Endothelial cell of umbilical vein (primary cell): Measurements from ENCODE around the gene ZNF667. TPM values are rescaled to one million over a fixed set of nuclear protein-coding genes. Genes with fewer than 3 reads are reported as not detected.

Experiments used
- BruUV-seq: library from RNA; stranded (reverse); fragments of 400-500 nt; replicated peaks from 2 replicates; lab custom pipeline; 2021; lab: Mats Ljungman, UMichigan
- CTCF ChIA-PET: fragments of 300-600, 350-600 bp; sonication (Branson Sonifier 250); formaldehyde crosslinking; loops from one replicate; lab custom pipeline; 2021; ENCODE audit warnings: antibody characterized with exemption, inconsistent platforms; lab: Charles Lee
- POLR2A ChIA-PET: fragments of 300-600, 350-600 bp; sonication (Branson Sonifier 250); formaldehyde crosslinking; loops from one replicate; lab custom pipeline; 2021; ENCODE audit warnings: antibody characterized with exemption, inconsistent platforms; lab: Charles Lee
- DNase-seq: peaks from one replicate; pipeline ENCODE4 v3.0.0-alpha.2; 2011; ENCODE audit warnings: low read depth, low spot score
- FAIRE-seq: peaks from 2 replicates; lab custom pipeline; 2011; peaks lifted over from hg19 to GRCh38; lab: Jason Lieb, UNC
- H2AFZ ChIP-seq: 2 replicates; pipeline ENCODE4 v1.6.0; 2012; ENCODE audit warnings: low read depth, low read length, control low read depth, inconsistent platforms
- H3K27ac ChIP-seq: 2 replicates; pipeline ENCODE4 v1.5.1; 2011; ENCODE audit warnings: low read depth, mild to moderate bottlenecking, control low read depth, low read length, moderate library complexity; ENCODE audit not compliant: insufficient read depth
- H3K27me3 ChIP-seq, 2 experiments: 2 replicates each; pipeline versions ENCODE4 v1.6.0 to v1.6.1; 2011; ENCODE audit warnings: low read length in 2 of 2, mixed read lengths in 1 of 2; ENCODE audit not compliant: control insufficient read depth in 2 of 2, insufficient read depth in 2 of 2
- H3K36me3 ChIP-seq, 2 experiments: 2 replicates in 1 of 2; 3 replicates in 1 of 2; pipeline ENCODE4 v1.5.1; 2011; ENCODE audit warnings: low read length in 2 of 2, mild to moderate bottlenecking in 1 of 2, moderate library complexity in 1 of 2; ENCODE audit not compliant: control insufficient read depth in 2 of 2, insufficient read depth in 2 of 2; ENCODE audit errors: extremely low read depth in 1 of 2
- H3K4me1 ChIP-seq: 3 replicates; pipeline ENCODE4 v1.5.1; 2011; ENCODE audit warnings: mild to moderate bottlenecking, low read length; ENCODE audit not compliant: control insufficient read depth, insufficient read depth; ENCODE audit errors: extremely low read depth
- H3K4me2 ChIP-seq: 2 replicates; pipeline ENCODE4 v1.6.1; 2011; ENCODE audit warnings: low read length, control low read depth, mixed read lengths; ENCODE audit not compliant: insufficient read depth
- H3K4me3 ChIP-seq, 3 experiments: fragments of 200-600 bp in 1 of 3; sonication (generic), shearing (Covaris generic) in 1 of 3; replicated peaks in 1 of 3; 2 replicates each; pipeline ENCODE4 v1.5.1; 2011 to 2016; ENCODE audit warnings: control low read depth in 3 of 3, low read length in 3 of 3, mild to moderate bottlenecking in 2 of 3, inconsistent platforms in 1 of 3, low read depth in 1 of 3, moderate library complexity in 1 of 3; ENCODE audit not compliant: insufficient read depth in 1 of 3
- H3K79me2 ChIP-seq: 2 replicates; pipeline ENCODE4 v1.6.0; 2012; ENCODE audit warnings: low read length, inconsistent platforms; ENCODE audit not compliant: control insufficient read depth, insufficient read depth
- H3K9ac ChIP-seq: replicated peaks from 2 replicates; pipeline ENCODE3; 2011; ENCODE audit warnings: low read length, control low read depth; ENCODE audit not compliant: insufficient read depth; ENCODE audit errors: extremely low read depth
- H3K9me1 ChIP-seq: replicated peaks from 3 replicates; pipeline ENCODE4 v1.6.0; 2011; ENCODE audit warnings: mild to moderate bottlenecking, low read length; ENCODE audit not compliant: control insufficient read depth, insufficient read depth; ENCODE audit errors: extremely low read depth
- H3K9me3 ChIP-seq: replicated peaks from 2 replicates; pipeline ENCODE4 v1.5.1; 2012; ENCODE audit warnings: low read length, inconsistent platforms; ENCODE audit not compliant: control insufficient read depth, insufficient read depth
- H4K20me1 ChIP-seq: replicated peaks from 2 replicates; pipeline ENCODE3; 2011; ENCODE audit warnings: mild to moderate bottlenecking, low read length; ENCODE audit not compliant: control insufficient read depth, insufficient read depth; ENCODE audit errors: extremely low read depth
- CTCF ChIP-seq, 2 donors: IDR thresholded peaks; 1 replicate in 1 of 2; 2 replicates in 1 of 2; pipeline ENCODE4 v1.5.1; 2011; ENCODE audit warnings: low read length in 2 of 2, mild to moderate bottlenecking in 2 of 2, moderate library complexity in 2 of 2, control low read depth in 1 of 2, inconsistent platforms in 1 of 2, low read depth in 1 of 2; ENCODE audit not compliant: insufficient read depth in 1 of 2; ENCODE audit errors: extremely low read depth in 1 of 2
- EZH2 ChIP-seq: IDR thresholded peaks from 2 replicates; pipeline ENCODE4 v1.6.1; 2012; ENCODE audit warnings: borderline replicate concordance, low read depth, mild to moderate bottlenecking, moderate library complexity, low read length, inconsistent platforms; ENCODE audit not compliant: severe bottlenecking
- FOS ChIP-seq: IDR thresholded peaks from 2 replicates; pipeline ENCODE4 v1.6.1; 2011; ENCODE audit warnings: mild to moderate bottlenecking, low read length, moderate library complexity, borderline replicate concordance; ENCODE audit not compliant: insufficient read depth
- GATA2 ChIP-seq: IDR thresholded peaks from 2 replicates; pipeline ENCODE4 v1.7.0; 2011; ENCODE audit warnings: low read depth, mild to moderate bottlenecking, moderate library complexity, mixed read lengths, low read length; ENCODE audit not compliant: insufficient read length, insufficient read depth
- JUN ChIP-seq: IDR thresholded peaks from 2 replicates; pipeline ENCODE4 v1.6.1; 2011; ENCODE audit warnings: borderline replicate concordance, low read depth; ENCODE audit not compliant: insufficient read length, insufficient read depth
- MAX ChIP-seq: IDR thresholded peaks from 2 replicates; pipeline ENCODE4 v1.6.1; 2011; ENCODE audit not compliant: insufficient read depth, insufficient read length
- MYC ChIP-seq: IDR thresholded peaks from one replicate; pipeline ENCODE4 v1.6.1; 2011; ENCODE audit warnings: mild to moderate bottlenecking, low read depth, low read length
- POLR2A ChIP-seq: IDR thresholded peaks from 2 replicates; pipeline ENCODE4 v1.6.1; 2012; ENCODE audit warnings: low read depth, mild to moderate bottlenecking, control low read depth, low read length
- POLR2AphosphoS5 ChIP-seq: IDR thresholded peaks from 2 replicates; pipeline ENCODE4 v1.6.1; 2012; ENCODE audit warnings: low read depth, mild to moderate bottlenecking, control low read depth, low read length, moderate library complexity; ENCODE audit not compliant: insufficient read depth
- dilution Hi-C: fragments of 300-500 bp; cut with MboI; formaldehyde crosslinking; loops from one replicate; pipeline ENCODE4 v1.15.0; 2019; ENCODE audit warnings: low sequenced_read_pairs; ENCODE audit not compliant: extremely low pct_ligation_motif_present
- intact Hi-C: fragments of 100-400 bp; cut with micrococcal nuclease; formaldehyde crosslinking; loops from one replicate; pipeline ENCODE4 v1.10.0; 2022
- polyA plus RNA-seq, 4 experiments: library from polyadenylated mRNA; depleted of rRNA in 3 of 4; stranded (reverse) in 3 of 4; unstranded in 1 of 4; fragments of >200 nt; gene quantifications; 2 replicates each; pipeline versions ENCODE4 v1.2.1 to v1.2.3, GENCODE V29; 2011 to 2012; ENCODE audit warnings: missing spikeins in 1 of 4
- total RNA-seq: library from RNA; stranded (reverse); gene quantifications from 2 replicates; pipeline ENCODE4 v1.2.3, GENCODE V29; 2021

The ZNF667 gene
- total and polyA plus RNA-seq, 2 donors (not counting 3 experiments of a cell fraction or from before 2014, with no cell fraction given): 0.35 to 1.3 TPM

- intact Hi-C loops: loop anchor here (1.0 kb wide), 1 partner anchor 59 kb away; the partner anchor contains the start of gene ZNF470
- POLR2A ChIA-PET: no interaction called here
Measured at GRCh38 chr19:56508290-56508778, 31.2 kb upstream of the ZNF667 start.

More at GRCh38 chr19:56508290-56508778, 31.2 kb upstream of the ZNF667 start:
- DNase-seq (no peak), FAIRE-seq (no peak)
- H4K20me1 ChIP-seq: no peaks in the 10 kb centered on the region
- peak overlapping the region; percentile 86 for H3K4me2 ChIP-seq
- no peaks in the 10 kb centered on the region for H3K27me3 ChIP-seq
- TF ChIP-seq POLR2A (no peak), GATA2 (no peak), FOS (no peak), MYC (no peak), JUN (no peak), POLR2AphosphoS5 (no peak), CTCF (IDR thresholded peaks at IDR 0.05; ENCODE audit: extremely low read depth in 1 of 2, insufficient read depth in 1 of 2, low read depth in 1 of 2, low read length in 2 of 2) (no peak), EZH2 (no peak), MAX (no peak)
- peak overlapping the region; percentile 80 for H3K9ac ChIP-seq
- H3K4me3 ChIP-seq: peak overlapping the region; percentile 44 to 78 (median 61)
- H2AFZ ChIP-seq: peak overlapping the region; percentile 98
- H3K9me1 ChIP-seq: no peaks in the 10 kb centered on the region
- no peaks in the 10 kb centered on the region for H3K79me2 ChIP-seq
- H3K27ac ChIP-seq: no peak overlapping the region
- no TSS peak for BruUV-seq
- CTCF ChIA-PET: no interaction called here
- H3K36me3 ChIP-seq: no peaks in the 10 kb centered on the region
- H3K4me1 ChIP-seq: peaks cover 3% of the 10 kb centered on the region
- dilution Hi-C loops: no loop called here
- H3K9me3 ChIP-seq: no peaks in the 10 kb centered on the region
